Stimulated activated CD8-positive, alpha-beta memory T cell treated with anti-CD3 and anti-CD28 coated beads, Interleukin-15, amount 100 ng/mL, for 24 hours (primary cell): ENCODE measurements around the gene PIK3AP1.
"Not testable (repeated sequence)": the region's sequence is repeated elsewhere in the genome, so short reads cannot be mapped to it uniquely, and the experiment has no call there.

Source experiments
- DNase-seq: peaks from one replicate; pipeline ENCODE4 v3.0.0-alpha.2; 2020; ENCODE audit warnings: low read depth

PIK3AP1 gene

DNA sequence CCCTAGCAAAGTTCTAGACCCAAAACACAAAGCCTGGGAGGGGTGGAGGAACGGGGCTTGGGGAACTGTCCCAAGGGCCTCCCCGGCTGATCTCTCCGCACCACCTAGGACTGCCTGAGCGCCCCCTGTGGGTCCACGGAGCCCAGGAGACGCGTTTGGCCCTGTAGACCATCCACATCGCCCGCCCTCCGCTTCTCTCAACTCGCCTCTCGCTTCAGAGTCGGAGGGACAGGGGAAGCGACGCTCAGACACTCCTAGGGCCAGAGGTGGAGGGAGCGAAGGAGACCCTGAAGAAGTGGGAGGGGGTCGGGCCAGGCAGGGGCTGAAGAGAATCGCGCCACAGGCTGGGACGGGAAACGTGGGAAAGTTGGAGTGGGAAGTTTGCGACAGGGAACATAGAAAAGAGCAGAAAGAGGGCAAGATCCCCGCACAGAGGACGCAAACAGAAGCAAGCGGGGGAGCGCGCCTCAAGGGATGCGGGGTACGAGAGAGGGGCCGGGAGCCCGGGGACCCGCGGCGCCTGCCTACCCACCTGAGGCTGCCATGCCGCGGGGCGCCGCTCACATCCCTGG lies 378 bp downstream of the PIK3AP1 start:
- peak; percentile 33 for DNase-seq

DNA sequence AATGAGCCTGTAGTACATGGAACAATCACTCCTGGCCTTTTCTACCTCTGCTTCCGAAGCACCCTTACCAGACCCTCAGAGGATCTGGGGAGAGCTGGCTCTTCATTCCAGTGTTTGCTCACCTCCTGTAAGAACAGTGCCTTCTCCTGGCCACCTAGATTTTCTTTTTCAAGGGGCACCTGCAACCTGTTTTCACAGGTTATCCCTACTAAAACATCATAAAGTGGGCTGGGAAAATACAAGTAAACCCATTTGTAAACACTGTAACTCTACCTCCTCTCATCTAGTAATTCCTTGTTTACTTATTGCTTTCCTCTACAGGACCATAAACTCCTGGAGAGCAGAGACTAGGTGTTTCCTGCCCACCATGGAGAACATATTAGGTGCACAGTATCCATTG lies 1.1 kb downstream of the PIK3AP1 start:
- no peak for DNase-seq

DNA sequence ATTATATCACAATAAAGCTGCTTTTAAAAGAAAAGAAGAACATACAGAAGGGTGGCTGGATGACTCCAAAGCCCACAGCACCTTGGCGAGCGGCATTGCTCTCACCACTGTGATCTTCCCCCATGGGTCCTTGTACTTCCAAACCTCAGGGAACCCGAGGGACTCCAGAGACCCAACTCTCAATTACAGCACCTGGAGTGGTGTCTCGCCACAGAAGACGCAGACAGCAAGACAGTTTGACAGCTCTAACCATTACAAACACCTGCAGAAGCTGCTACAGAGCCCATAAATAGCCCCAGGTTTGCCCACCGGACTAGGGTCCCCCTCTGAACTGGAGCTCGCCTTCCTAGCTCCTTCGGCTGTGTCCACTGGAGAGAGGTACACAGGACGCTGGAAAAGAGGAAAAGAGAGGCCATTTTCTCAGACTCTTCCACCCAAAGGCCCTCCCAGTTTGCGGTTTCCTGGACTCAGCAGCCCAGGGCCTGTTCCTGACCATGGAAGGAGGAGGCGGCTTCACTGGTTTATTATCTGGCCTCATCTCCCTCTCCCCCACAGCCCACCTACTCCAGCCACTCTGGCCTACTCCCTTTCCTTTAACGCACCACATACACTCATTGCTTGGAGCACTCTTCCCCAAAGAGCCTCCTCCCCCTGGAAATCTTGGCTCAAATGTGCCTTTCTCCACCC lies 1.9 kb downstream of the PIK3AP1 start:
- no peak for DNase-seq

DNA sequence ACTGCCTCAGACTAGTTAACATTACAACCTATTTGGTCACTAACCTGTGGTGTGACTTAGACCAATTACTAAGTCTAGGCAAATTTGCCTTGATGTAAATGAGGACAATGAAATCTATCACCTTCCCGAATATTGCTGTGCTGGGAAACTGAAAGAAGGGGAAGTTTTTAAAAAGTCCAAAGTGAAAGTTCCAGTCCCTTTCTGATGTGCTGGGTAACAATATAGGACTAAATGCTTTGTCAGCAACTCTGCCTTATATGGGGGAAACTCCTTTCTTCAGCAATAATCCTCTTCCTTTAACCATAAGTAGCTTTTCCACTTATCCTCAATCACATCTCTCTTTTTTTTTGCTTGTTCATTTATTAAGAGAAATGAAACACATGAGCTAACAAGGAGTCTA lies 3.9 kb downstream of the PIK3AP1 start:
- no peak for DNase-seq

DNA sequence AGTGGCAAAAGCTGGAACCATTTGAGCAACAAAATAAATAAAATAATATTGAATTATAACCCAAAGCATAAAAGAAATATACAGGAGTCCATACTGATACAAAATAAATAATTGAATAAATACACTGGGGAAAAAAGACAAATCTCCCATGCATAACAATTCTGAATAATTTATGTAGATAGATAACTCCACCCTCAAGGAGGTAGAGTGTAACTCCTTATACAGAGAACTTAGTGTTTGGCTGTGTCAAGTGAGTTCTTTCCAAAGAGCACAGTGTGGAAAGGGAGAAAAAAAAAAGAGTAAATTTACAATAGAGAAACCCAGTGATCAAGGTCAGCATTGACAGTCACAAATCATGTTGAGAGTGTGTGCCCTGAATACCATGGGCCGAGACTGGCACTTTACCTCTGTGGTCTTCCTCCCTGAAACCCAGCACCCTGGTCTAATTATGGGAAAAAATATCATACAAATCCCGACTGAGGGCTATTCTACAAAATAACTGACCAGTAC lies 5.5 kb downstream of the PIK3AP1 start:
- DNase-seq = no peak

DNA sequence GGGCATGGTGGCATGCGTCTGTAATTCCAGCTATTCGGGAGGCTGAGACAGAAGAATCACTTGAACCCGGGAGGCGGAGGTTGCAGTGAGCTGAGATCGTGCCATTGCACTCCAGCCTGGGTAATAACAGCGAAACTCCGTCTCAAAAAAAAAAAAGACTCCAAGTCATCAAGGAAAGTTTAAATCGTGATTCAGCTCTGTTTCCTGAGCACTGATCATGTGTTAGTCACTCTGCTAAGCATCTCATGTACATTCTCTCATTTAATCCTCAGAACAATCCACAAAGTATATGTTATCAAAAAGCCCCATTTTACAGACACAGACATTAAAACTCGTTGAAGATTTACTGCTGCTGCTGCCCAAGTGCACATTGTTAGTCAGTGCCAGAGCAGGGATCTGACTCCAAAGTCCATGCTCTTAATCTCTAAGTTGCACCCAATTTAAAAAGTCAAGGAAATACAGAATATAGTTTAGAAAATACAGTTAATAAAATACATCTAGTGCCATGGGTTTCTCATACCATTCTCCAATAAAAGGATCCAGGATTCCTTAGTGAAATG lies 6.2 kb downstream of the PIK3AP1 start:
- DNase-seq = no peak

DNA sequence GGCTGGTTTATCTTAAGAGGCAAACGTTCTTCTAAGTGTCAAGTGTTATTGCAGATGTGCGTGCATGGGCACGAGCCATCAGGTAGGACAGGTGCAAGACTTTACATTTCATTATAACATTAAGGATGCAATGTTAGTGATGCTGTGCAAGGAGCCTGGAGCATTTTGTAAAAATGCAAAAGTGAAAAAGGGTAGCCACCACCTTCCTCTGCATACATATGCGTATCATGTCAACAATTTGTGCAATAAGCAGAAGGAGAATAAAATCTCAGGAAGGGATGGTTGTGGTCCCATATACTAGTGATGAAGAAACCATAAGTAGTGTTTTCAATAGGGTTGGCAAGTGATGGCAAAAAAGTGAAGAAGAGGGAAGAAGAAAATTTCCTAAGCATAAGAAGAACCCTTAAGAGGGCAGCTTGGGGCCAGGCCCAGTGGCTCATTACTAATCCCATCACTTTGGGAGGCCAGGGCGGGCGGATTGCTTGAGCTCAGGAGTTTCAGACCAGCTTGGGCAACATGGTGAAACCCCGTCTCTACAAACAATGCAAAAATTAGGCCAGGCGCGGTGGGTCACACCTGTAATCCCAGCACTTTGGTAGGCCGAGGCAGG lies 7.5 kb downstream of the PIK3AP1 start:
- DNase-seq = no peak

DNA sequence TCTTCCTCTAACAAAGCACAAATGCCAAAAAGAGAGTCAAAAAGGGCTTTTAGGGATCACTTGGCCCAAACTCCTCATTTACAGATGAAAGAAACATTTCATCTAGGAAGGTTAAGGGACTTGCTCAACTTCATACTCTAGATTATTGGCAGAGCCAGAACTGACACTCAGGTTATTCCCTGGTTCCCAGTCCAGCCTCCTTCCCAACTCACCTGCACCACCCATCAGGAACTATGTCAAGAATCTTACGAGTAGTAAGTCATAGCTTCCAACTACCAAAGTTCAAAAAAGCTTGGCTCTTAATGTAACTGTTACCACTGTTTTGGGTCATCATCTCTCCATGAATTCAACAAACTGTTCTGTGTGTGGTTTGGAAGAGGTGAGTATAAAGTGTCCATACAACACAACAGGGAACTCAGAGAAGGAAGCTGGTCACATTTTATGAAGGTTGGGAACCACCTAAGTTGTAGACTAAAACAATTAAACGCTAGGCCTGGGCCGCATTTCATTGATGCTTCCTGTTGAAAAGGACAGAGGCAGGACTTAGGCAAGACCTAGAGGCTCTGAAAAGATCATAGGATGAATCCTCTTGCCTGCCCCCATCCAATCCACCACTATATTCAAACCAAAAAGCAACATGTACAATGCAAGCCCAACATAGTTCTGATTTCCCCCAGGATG lies 9.1 kb downstream of the PIK3AP1 start:
- no peak for DNase-seq

DNA sequence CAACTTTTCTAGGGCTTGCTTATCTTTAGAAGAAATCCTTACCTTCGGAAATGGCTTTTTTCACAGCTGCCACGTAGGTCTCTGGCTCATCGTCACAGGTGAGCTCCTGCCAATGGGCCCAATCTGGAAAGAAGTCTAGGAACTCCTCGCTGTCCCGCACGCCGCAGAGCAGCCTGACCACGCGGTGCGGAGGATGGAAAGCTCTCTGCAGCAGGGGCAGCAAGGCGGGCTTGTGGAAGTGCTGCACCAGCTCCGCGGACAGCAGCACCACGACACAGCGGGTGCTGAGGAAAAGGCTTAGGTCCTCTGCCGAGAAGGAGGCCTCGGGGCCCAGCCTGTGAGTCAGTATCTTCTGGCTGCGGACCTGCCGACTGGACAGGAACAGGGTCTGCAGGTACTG lies 10.8 kb downstream of the PIK3AP1 start:
- DNase-seq = no peak

DNA sequence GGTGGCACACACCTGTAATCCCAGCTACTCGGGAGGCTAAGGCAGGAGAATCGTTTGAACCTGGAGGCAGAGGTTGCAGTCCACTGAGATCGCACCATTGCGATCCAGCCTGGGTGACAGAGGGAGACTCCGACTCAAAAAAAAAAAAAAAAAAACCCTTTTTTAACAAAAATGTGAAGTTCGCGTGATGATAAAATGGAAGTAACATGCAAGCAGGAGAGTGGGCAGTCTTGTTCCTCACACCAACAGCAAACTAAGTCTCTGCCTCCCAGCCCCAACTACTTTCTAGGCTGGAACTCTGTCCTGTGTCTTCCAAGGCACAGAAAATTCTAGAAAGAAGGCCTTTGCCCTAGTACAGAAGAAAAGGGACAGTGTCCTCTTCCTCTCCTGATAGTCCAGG lies 11.3 kb downstream of the PIK3AP1 start:
- DNase-seq = no peak

DNA sequence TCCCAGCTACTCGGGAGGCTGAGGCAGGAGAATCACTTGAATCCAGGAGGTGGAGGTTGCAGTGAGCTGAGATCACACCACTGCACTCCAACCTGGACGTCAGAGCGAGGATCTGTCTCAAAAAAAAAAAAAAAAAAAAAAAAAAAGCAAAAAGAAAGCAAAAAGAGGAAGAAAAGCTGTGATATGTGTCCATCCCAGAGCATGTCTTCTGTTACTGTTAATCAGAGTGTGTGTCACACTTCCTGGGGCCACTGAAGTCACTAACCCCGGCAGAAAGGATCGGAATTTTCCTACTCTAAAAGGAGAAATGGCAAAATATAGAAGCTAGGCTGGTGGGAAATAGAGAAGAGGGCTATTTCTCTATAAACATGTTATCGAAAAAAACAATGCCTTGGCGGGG lies 11.9 kb downstream of the PIK3AP1 start:
- DNase-seq = no peak

DNA sequence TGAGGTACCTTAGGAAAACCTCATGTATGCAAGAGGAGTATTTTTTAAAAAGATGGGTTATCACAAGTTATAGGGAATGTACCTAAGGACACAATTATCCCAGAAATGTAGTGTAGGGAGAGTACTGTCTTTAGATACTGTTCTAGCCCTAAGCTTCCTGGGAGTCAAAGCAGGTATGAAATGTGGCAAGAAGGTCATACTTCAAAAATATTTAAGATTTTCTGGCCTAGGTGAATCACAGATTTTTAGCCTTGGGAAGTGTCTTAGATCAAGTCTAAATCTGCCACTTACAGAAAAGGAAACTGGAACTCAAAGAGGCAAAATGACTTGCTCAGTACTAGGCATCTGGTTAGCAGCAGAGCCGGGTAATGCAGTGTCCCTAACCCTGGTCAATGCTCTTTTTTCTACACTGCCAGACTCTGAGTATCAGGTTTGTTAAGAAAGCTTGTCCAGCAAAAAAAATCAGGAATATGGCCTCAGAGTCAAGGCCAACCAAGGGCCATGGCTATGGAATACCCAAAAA lies 13.9 kb downstream of the PIK3AP1 start:
- DNase-seq = no peak

DNA sequence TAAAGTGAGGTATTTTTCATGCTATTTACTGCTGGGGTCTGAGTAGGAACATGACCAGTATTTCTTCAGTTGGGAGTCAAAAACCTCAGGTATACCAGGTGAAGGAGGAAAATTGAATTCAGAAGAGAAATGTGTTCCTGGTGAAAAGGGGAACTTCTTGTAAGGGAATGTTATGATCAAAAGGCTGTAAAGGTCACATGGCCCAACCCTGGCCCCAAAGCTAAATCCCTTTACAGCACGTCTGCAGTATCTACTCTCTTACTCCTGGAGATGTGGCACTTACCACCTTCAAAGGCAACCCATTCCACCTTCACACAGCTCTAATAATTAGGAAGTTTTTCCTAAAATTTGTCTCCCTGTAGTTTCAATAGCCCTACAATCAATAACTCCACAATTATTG lies 15.2 kb downstream of the PIK3AP1 start:
- no peak for DNase-seq

DNA sequence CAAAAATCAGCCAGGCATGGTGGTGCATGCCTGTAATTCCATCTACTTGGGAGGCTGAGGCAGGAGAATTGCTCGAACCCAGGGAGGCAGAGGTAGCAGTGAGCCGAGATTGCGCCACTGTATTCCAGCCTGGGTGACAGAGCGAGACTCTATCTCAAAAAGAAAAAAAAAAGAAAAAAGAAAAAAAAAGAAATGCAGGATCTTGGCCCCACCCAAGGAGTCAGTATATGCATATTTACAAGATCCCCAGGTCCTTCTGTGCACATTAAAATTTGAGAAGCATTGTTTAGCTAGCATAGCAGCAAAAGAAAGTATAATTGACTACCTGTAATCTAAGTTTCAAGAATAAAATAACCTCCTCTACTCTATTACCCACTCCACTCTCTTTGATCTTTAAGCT lies 15.8 kb downstream of the PIK3AP1 start:
- DNase-seq = no peak

DNA sequence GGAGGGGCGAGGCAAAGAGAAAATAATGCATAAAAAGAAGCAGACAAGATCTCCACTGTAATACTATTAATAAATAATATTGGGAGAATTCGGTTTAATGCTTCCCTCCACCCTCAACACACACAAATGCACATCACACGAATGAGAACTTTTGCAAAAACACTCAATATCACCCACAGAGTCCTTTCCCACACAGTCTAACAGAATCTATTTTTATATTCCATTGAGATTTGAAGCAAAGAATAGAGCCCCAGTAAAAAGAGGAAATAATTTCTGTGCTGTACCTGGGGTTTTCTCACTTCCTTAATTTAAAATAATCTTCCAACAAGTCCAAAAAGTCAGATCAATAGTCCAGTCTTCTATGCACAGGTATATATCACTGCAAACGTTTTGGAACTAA lies 17.0 kb downstream of the PIK3AP1 start:
- no peak for DNase-seq

DNA sequence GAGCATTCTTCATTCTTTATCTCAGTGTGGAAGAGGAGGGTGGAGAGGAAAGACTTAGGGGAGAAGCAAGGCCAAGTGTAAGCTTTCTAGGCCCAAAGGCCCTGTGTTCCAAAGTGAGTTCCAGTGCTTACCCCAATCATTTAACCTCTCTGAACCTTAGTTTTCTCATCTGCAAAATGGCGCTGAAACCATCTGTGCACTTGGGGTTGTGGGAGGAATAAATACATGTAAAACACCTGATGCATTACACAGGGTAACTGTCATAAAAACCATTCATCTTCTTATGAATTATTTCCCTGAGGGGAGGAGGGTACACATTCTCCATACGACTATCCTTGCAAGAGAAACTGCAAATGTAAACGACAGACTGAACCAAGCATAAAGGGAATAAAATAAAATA lies 19.0 kb downstream of the PIK3AP1 start:
- no peak for DNase-seq

DNA sequence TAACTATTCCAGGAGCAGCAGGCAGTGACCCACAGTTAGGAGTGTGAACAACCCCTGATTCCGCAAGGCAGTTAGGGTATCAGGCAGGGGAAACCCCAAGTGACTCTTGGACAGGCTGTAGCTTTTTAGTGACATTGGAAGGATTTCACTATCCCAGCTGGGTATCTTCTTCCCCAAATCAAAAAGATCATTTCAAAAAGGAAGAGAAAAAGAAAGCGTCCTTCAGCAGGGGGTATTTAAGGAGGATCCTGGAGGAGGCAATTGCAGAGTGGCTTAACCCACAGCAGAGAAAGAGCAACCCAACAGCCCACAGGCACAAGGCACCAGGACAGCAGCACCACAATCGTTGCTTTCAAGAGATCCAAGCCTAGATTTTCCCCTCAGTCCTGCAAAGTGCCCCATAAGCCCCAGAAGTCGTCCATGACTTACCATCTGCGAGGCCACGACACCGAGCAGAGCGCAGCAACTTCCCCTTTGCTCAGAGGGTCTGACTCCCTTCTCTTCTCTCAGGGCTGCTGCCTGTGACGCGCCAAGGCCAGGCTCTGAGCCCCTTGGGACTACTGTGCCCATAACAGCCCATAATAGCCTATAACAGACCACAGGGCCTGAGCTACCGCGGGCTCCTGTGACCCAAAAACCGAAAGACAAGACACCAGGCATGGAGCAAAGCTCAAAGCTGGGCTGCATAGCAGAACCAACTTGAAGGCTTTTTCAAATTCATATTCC lies 19.8 kb downstream of the PIK3AP1 start:
- DNase-seq = no peak

DNA sequence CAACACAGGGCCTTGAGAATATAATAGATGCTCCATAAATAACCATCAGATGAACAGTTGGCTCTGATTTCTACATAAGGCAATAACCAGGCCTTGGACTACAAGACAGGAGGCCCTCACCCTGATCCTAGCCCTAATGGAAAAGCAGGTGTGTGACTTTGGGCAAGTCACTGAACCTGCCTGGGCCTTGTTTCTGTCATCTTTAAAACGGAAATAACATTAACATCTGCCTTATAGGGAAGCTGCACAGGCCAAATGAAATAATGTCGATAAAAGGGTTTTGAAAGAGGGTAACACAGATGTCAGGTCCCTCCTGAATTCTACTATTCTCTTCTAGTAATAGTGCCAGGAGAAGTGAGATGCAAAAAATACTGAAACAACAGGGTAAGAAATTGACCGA lies 20.7 kb downstream of the PIK3AP1 start:
- no peak for DNase-seq

DNA sequence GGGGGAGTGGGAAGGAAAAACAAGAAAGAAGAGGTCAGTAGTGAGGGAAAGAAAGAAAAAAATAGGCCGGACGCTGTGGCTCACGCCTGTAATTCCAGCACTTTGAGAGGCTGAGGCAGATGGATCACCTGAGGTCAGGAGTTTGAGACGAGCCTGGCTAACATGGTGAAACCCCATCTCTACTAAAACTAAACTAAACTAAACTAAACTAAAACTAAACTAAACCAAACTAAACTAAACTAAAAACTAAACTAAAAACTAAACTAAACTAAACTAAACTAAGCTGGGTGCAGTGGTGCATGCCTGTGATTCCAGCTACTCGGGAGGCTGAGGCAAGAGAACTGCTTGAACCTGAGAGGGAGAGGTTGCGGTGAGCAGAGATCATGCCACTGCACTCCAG lies 22.0 kb downstream of the PIK3AP1 start:
- not testable (repeated sequence) for DNase-seq

DNA sequence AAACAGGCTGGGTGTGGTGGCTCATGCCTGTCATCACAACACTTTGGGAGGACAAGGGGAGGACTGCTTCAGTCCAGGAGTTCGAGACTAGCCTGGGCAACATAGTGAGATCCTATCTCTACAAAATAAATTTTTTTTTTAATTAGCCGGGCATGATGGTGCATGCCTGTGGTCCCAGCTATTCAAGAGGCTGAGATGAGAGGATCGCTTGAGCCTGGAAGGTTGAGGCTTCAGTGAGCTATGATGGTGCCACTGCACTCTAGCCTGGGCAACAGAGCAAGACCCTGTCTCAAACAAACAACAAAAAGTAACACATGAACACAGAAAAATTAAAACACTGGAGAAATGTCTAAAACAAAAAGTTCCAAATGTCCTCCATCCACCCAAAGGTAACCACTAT lies 22.9 kb downstream of the PIK3AP1 start:
- no peak for DNase-seq

DNA sequence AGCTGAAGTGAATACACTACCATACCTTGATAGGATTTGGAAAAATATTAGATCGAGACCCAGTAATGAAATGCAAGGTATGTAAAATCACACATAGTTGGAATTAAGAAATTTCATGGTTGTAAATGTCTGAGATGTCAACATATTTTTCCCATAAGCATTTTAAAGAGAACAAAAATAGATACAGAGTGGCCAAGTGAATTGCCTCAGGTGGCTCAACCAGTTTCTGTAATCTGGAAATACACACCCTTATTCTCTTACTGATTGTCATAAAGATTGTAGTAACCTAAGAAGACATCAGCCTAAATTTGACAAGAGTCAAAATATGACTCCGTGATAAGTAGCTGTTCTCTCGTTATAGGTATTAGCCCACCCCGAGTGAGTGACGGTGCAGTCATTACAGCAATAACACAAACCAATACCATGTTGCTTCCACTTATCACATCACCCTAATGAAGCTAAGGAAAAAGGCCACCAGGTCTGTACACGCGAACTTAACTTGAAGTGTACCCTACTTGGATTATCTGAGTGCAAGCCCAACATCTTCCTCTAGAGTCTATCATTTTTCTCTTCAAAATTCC lies 23.4 kb downstream of the PIK3AP1 start:
- DNase-seq = no peak
